Choroid plexus epithelial cell (primary cell): ENCODE measurements around the gene CCND2.

Experiments used
- DNase-seq: peaks from one replicate; pipeline ENCODE4 v3.0.0-alpha.2; 2010; ENCODE audit warnings: low read depth
- H3K4me3 ChIP-seq: 2 replicates; pipeline ENCODE4 v1.5.1; 2011; ENCODE audit warnings: low read depth, mild to moderate bottlenecking, control low read depth, low read length, moderate library complexity
- CTCF ChIP-seq: conservative IDR thresholded peaks from 2 replicates; pipeline ENCODE4 v1.5.1; 2011; ENCODE audit warnings: low read depth, mild to moderate bottlenecking, control low read depth, inconsistent platforms, low read length, moderate library complexity

CCND2 gene

GRCh38 chr12:4272424-4273272, 914 bp upstream of the CCND2 start:
- peak overlapping the region; percentile 41 for H3K4me3 ChIP-seq
- no peak for TF ChIP-seq CTCF
- DNase-seq: peak; percentile 23

GRCh38 chr12:4273273-4273651, 300 bp upstream of the CCND2 start:
- TF ChIP-seq CTCF: no peak
- DNase-seq: no peak
- H3K4me3 ChIP-seq: no peak overlapping the region

DNA sequence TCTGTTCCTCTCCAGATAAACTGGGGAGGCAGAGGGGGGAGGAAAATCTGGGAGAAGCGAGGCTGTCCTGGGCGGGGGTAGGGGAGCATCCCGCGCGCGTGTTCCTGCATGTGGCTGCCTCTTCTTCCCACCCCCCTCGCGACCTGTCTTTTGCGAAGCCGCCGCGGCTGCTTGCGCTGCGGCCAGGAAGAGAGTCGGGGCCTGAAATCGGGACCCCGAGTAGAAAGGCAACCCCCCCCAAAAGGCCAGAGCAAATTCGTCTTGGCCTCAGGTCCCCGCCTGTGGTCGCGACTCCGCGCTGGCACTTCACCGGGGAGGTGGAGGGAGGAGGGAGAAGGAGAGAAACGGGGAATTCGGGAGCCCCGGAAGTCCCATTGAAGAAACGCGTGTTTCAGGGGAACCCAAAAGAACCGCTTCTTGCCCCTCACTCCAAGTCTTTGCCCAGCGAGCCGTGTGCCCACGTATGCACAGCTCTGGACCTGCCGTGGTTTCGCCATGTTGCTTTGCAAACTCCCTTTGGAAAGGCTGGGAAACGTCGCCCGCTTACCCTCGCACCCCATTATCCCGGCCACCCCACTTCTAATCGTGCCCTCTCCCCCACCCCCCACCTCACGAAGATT, 944 bp downstream of the CCND2 start:
- TF ChIP-seq CTCF: no peak
- DNase-seq: no peak

GRCh38 chr12:4275016-4275869, 1.7 kb downstream of the CCND2 start:
- DNase-seq: peak; percentile 24
- peak overlapping the region; percentile 61 for H3K4me3 ChIP-seq
- no peak for TF ChIP-seq CTCF

More for the DNA sequence above, 944 bp downstream of the CCND2 start:
- peak overlapping the region; percentile 61 for H3K4me3 ChIP-seq

- TF ChIP-seq CTCF: no peak
- H3K4me3 ChIP-seq: peak overlapping the region; percentile 61
- no peak for DNase-seq
Measured at GRCh38 chr12:4275870-4276301, 2.3 kb downstream of the CCND2 start.

GRCh38 chr12:4276524-4277204, 3.1 kb downstream of the CCND2 start:
- H3K4me3 ChIP-seq: no peak overlapping the region
- TF ChIP-seq CTCF: peak; percentile 98
- DNase-seq: peak; percentile 93
